HG02678 (cell line): ENCODE data around the gene ADCY7.
A peak's percentile ranks its signal among the peaks of the same experiment; 100 is the strongest.

ENCODE experiments used
- ATAC-seq: cut with Tn5 transposase; IDR thresholded peaks from one replicate; pipeline ENCODE4 v1.9.1; 2021; ENCODE audit warnings: mild to moderate bottlenecking, moderate library complexity; ENCODE audit not compliant: unreplicated experiment

The ADCY7 gene

DNA sequence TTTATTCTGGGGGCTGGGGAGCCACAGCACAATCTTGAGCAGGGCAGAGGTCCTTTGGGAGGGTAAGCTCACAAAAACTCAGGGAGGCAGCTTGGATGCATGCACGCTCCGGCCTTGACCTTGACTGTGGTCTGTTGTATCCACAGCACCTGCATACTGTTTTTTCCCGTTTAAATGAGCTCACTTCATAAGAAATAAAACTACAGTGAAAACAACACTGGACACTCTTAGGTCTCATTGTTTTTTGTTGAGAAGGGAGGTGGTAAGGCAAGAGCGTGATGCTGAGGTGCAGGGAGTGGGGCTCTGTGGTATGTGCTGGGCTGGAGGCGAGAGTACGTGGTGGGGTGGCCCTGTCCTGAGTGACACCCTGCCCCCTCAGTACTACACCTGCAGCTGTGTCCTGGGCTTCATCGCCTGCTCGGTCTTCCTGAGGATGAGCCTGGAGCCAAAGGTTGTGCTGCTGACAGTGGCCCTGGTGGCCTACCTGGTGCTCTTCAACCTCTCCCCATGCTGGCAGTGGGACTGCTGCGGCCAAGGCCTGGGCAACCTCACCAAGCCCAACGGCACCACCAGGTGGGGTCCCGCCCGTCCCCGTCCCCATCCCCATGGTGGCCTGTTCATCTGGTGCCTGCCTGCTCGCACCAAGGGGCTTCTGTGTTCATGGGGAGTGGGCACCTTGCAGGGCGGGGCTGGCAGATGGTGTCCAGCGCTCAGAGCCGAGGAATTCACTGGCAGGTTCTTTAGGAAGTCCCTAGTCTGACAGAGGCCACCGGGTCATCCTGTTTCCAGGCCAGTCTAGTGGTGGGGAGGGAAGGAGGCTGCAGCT, 44.2 kb downstream of the ADCY7 start:
- no peak for ATAC-seq

DNA sequence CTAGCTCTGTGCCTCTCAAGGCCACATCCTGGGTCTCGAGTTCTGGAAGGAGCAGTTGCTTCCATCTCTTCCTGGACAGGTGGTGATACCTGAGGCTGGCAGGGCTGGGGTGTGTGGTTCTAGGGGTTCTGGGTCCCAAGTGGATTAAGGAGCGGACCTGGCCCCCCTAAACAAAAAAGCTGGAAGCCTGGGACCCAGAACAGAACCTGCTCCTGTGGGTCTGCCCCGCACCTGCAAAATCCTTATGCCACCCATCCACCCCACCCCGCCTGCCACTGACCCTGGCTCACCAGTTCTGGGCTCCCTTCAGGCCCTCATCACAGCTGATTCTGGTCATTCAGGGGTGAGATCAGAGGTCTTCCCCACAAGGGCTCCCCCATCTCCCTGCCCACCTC, 44.8 kb downstream of the ADCY7 start:
- ATAC-seq, result no peak

DNA sequence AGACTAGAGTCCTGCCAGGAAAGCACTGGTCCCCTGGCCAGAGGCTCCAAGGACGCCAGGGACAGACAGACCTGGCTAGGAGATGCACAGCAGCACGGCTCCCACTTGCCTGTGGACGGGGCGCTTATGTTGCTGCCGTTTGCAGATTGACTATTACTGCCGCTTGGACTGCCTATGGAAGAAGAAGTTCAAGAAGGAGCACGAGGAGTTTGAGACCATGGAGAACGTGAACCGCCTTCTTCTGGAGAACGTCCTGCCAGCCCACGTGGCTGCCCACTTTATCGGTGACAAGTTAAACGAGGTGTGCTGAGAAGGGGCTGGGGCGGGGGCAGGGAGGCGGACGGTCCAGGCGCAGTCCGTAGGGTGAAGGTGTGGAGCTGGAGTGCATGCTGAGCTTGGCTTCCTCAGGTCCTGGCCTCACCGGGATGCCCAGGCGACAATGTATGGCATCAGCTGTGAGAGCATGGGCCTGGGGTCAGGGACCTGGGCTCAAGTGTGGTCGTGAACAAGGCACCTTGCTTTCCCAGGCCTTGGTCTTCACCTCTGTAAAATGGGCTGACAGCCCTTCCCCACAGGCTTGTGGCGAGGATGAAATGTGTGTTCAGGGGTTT, 45.6 kb downstream of the ADCY7 start:
- ATAC-seq, result no peak

DNA sequence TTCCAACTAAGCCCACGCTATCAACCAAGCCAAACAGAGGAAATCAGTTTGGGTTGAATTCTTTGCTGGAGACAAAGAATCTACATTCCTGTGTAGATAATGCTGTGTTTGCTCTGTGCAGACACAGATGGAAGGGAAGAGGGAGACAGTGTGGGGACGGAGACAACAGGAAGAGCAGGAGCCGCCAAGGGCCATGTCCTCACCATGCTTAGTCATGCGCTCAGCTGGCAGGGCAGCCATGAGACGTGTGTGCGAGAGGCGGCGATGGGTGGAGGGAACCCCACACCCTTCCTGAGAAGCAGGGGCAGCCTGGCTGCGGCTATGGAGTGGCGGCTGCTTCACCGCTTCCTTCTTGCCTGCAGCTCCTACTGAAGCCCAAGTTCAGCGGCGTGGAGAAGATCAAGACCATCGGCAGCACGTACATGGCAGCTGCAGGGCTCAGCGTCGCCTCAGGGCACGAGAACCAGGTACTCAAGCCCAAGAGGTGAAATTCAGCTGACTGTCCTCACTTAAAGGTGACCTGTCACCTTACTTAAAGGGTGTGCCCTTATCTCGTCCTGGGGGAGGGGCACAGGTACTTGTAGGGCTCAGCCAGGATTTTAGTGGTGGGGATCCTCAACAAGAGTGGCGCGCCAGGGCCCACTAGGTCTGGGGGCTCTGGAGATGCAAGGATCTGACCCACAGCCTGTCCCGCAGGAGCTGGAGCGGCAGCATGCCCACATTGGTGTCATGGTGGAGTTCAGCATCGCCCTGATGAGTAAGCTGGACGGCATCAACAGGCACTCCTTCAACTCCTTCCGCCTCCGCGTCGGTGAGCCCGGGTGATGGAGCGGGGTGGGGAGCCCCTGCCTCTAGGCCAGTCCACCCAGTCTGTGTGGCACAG, 47.5 kb downstream of the ADCY7 start:
- ATAC-seq, result no peak

DNA sequence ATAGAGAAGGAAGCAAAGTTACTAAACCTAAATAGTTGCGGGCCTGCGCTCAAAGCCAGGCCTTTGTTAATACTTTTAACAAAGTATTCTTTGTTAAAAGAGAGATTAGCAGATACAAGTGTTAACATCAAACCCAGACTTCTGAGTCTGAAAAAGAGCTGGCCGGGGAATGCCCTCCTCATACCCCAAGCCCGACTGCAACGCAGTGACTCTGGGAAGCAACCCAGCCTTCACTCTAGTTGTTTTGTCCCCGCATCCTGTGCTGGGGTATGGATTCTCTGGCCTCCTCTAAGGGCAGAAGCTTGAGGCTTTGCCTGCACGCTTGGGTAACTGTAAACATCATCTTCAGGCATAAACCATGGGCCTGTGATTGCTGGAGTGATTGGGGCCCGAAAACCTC, 48.3 kb downstream of the ADCY7 start:
- no peak for ATAC-seq

DNA sequence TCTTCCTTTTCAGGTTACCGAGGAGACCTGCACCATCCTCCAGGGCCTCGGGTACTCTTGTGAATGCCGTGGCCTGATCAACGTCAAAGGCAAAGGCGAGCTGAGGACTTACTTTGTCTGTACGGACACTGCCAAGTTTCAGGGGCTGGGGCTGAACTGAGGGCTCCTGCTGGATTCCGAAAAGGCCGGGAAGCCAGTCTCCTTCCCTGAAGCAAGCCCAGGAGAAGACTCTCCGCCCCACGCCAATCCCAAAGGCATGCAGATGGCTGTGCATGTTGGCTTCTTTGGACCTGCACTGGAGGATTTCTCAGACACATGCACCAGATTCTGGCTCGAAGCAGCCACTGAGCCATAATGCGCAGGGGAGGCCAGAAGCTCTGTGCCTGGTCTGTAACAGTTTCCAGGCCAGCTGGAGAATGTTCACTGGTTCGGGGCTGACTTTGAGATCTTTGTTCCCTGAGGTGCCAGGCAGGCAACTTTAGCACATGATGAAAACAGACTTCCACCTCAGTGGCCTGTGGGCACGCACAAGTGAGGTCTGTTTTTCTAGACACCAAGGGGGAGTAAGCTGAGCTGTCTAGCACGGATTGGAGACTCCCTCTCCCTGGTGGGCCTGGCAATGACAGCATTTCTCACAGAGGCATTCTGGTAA, 49.1 kb downstream of the ADCY7 start:
- ATAC-seq, result no peak

DNA sequence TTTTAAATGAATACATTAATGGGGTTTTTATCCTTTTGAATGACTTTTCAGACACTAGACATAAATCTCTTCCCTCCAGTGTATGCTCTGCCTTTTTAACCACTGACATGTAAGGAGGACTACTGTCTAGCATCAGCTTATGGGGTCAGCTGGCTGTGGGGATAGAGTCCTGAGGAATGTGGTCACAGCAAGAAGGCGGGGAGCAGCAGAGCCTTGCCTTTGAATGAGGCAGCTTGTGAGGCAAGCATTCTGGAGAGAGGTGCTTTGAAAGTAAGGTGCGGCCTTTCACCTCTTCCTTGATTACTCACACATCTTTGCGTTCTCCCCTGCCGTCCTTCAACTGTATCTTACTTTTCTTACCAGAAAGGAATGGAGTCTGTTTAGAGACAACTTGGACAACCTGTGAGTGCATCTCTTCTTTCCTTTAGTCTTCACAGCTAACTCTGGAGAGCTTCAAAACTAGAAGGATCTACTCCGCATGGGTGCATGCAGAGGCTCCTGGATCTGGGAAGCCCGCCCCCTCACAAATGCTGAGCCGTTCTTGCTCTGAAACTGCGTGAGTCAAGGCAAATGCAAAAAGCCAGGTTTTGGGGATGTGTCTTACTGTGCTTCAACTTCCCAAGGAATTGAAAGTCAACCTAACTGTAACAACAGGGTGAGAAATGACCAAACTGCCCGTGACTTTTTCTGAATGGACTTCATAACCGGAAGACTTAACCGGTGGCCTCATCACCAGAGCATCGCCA, 49.9 kb downstream of the ADCY7 start:
- ATAC-seq, result no peak

DNA sequence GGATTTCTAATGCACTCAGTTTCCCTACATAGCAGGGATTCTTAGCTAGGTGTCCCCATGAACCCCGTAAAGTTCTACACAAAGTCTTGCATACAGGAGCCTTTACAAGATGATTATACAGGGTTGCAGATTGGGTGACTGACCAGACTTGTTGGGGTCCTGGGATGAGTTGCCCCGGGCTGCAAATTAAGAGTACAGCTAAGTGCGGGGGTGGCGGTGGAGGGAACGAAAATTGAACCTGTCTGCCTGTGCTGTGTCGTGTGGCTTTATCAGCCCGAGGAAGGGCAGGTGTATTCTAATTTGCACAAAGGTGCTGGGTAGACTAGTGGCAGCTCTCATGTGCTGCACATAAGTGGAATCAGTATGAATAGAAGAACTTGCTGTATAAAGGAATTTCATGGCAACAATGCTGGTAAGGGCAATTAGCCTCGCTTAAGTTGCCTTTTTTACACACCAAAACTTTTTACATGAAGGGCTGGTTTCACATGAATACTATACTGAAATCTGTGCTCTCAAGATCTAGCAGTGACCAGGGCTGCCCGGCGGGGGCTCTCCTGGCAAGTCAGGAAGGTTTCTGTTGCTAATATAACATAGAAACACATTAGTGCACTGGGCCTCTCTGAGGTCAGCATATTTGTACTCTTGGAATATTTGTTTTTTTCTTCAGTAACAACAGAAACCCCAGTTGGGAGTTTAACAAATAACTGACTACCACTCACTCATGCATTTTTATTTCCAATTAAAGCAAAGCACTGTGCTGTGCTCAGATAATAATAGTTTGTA, 50.7 kb downstream of the ADCY7 start:
- ATAC-seq, result no peak

DNA sequence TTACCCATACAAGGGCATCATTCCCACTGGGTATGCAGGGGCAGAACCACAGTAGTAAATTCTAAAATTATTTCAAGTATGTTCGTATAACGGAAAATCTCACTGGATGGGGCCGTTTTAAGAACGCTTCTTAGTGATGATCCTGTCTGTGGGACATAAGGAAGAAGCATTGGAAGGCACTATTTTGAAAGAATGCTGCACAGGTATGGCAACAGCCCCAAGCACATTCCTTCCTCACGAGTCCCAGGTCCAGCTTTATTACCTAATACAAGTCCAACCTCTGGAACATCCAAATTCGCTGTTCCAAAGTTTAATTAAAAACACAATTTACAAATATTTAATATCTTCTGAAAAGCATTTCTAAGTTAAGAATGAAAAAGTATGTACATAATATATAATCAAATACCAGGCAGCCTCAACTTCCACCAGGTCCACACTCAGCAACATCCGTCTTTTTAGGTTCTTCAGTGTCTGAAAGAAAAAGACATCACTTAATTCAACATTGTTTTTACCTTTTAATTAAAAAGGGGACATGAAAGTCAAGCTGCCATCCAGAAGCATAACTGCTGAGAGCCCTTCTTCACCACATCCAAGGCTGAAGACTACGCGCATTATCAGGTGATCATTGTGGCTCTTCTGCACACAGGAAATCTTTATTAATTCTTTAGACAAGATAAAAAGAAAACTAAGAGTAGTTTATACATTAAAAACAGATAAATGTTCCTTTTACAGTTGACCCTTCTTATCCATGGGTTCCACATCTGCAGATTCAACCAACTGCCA, 52.6 kb downstream of the ADCY7 start:
- no peak for ATAC-seq

DNA sequence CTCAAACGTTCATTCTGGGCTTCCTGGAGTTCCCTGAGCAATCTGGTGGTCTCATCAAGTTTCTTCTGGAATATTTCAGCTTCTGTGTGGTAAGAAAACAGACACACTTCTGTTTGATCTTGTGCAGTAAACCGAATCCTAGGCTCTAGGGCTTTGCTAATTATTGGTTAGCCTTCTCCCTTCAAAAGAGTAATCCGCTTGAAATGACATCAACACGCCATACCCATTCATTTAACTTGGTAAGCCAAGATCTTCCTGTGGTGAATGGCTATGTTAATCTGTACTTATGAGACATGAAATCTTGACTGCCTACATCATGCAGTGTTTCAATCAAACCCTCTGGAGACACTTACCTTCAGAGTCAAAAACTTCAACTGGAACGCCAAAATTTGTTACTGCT, 54.0 kb downstream of the ADCY7 start:
- ATAC-seq, result no peak

DNA sequence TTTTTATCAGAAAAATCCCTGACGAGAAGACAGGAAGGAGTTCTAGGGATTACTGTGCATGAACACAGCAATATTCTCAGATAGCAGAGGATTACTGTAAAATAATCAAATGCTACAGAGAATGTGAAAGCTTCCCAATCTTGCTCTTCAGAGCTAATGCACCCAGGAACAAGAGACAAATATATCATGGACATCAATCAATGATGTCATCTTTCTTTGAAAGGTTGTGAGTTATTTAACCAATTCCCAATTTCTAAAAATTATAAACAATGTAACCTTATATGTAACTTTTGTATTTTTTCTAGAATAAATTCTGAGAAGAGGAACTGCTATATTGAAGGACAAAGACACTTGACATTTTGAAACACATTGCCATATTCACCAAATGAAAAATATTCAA, 56.0 kb downstream of the ADCY7 start:
- no peak for ATAC-seq

DNA sequence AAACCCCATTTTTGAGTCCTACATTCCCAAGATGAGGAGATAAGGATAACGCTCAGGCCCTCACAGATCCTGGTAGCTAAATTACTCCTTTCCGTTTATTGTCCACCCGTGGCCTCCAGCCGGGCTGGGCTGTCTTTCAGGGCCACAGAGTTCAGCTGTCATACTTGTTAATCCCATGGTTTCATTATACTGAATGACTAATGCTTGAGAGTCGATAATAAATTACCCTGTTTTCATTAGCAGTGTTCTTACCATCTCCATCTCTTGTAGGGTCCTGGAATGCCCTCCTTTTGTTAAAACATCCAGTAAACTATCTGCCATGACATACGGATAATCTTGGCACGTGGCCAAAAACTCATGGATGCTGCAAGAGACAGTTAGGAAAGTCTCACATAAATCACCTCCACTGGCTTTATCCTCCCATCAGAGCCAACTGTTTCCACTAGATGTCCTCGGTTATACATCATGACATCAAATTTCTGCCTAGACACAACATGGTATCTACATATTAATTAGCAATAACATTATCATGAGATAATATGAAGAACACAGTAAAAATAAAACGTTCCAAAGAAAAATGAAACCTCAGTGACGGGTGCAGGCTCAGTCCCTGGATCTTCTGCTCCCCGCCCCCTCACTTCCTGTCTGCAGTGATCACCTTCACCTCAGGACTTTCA, 57.1 kb downstream of the ADCY7 start:
- no peak for ATAC-seq

DNA sequence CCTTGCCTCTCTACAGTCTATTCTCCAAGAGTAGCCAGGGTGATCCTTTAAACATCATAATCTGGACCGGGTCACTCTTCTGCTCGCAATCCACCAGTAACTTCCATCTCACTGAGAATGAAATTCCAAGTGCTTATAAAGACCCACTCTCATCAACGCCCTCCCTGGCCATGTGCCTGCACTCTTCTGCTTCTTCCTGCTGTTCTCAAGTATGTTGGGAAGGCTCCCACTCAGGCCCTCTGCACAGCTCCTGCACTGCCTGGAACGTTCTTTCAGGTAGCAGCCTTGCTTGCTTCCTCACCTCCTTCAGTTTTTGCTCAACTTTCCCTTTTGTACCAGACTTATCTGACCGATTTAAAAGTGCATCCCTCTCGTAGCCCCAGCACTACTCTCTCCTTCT, 58.0 kb downstream of the ADCY7 start:
- no peak for ATAC-seq

DNA sequence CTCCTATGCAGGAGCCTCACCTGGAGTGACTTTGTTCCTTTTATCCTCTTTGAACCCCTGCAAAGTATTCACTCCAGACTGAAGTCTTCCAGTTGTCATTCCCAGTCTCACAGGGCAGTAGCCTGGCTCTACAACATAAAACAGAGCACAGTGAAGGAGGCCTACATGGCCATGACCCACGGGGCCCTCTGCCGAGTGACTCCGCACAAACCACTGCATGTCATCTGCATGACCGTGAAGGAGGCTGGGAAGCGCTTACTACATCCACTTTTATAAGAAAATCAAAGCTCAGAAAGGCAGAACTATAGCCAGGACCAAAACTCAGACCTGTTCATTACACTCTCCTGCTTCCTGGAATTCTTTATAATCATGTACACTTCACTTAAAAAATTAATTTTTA, 59.9 kb downstream of the ADCY7 start:
- no peak for ATAC-seq

DNA sequence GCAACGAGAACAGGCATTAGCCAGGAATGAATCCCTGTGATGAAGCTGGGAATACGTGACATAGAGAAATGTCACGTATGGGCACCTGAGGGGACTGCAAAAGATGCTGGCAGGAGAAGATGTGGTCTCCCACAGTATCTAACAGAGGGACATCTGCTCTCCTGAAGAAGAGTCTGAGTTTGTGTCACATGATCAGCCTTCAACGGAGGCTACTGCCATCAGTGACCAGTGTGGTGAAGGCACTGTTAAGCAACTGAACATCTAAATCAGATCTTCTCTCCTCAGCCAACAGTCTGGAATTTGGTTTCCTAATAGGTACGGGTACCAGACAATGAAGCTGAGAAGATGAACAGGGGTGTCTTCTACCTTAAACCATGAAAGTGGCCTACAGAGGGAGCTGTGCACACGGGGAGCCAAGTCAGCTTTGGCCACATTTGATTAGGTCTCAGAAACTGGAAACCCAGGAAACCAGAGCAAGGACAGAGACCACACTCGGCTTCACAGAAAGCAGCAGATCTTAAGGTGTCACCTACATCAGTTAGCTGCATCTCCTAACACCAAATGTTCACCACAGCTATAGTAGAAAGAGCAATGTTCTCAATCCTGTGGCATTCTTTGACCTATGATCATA, 60.6 kb downstream of the ADCY7 start:
- ATAC-seq, result peak; percentile 60

DNA sequence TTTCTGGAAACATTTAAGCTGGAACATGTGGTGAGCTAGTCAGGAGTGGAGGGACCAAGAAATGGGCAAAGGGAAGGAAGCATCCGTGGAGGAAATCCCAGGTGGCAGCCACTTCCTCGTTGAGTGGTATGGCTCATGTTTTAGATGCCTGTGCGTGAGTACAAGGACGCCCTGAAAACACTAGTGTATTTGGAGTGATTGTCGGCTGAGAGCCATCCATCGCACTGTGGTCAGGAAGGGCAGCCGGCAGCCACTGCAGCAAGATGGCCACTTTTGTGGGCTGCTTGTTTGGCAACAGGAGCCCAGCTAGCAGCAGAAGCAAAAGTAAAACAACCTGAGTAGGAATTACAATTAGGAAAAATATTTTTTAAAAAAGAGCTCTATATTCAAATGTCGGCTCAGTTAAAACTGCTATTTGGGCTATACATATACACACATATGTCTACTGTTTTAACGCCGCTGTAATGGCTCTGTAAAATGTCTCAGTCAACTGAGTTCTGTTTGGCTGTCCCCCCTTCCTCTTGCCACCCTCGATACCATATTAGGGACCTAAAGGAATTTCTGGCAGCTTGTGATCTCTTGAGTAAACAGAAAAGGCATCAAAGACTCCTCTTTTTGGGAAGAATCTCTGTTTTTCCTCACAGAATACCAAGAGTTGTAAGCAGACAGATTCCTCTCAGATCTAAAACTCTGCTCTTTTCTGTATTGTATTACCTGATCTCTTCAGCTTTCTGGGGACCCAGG, 63.3 kb downstream of the ADCY7 start:
- no peak for ATAC-seq

DNA sequence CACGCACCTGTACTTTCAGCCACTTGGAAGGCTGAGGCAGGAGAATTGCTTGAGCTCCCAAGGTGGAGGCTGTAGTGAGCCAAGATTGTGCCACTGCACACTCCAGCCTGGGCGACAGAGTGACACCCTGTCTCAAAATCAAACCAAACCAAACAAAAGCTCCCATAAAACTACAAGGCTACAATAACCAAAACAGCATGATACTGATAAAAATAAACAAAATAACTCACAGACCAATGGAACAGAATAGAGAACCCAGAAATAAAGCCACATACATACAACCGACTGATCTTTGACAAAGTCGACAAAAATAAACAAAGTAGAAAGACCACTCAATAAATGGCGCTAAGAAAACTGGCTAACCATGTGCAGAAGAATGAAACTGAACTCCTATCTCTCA, 65.2 kb downstream of the ADCY7 start:
- ATAC-seq, result no peak
